GM12872 (cell line): ENCODE measurements around the gene LONP2.

Source experiments
- TF ChIP-seq, protein P1 (sequence below): IDR thresholded peaks from 3 replicates; pipeline ENCODE4 v1.5.1; 2011; ENCODE audit warnings: low read depth, mild to moderate bottlenecking, low read length, moderate library complexity; ENCODE audit not compliant: insufficient read depth

The LONP2 gene

DNA sequence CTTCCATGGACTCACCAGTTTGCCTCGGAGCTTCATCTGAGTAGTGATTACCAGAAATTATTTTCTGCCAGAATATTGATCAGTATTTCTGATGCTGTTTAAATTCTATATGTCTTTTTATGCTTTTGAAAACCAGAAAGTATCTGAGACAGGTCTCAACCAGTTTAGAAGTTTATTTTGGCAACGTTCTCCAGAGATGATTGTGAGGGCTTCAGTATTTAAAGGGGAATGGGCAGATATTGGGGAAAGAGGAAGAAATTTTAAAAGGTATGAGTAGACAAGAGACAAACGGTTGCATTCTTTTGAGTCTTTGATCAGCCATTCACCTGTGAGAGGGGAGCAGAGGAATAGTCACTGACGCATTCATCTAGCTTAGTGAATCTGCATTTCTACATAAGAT is 47.7 kb downstream of the LONP2 start:
- TF ChIP-seq, protein P1, sequence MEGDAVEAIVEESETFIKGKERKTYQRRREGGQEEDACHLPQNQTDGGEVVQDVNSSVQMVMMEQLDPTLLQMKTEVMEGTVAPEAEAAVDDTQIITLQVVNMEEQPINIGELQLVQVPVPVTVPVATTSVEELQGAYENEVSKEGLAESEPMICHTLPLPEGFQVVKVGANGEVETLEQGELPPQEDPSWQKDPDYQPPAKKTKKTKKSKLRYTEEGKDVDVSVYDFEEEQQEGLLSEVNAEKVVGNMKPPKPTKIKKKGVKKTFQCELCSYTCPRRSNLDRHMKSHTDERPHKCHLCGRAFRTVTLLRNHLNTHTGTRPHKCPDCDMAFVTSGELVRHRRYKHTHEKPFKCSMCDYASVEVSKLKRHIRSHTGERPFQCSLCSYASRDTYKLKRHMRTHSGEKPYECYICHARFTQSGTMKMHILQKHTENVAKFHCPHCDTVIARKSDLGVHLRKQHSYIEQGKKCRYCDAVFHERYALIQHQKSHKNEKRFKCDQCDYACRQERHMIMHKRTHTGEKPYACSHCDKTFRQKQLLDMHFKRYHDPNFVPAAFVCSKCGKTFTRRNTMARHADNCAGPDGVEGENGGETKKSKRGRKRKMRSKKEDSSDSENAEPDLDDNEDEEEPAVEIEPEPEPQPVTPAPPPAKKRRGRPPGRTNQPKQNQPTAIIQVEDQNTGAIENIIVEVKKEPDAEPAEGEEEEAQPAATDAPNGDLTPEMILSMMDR = no peak

DNA sequence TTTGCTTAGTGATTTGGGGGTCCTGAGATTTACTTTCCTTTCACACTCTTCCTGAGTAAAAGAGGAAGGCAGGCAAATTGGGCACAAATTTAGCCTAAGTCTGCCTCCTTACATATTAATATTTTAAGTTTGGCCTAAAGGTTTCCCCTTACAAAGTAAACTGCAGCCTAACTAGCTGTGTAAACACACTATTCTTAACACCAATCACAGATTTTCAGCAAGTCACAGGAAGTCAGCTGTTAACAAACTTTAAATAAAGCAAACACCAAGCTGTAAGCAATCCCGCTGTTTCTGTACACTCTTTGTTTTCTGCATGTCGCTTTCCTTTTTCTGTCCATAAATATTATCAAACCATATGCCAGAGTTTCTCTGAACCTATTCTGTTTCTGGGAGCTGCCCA is 48.4 kb downstream of the LONP2 start:
- TF ChIP-seq, protein P1 = no peak

DNA sequence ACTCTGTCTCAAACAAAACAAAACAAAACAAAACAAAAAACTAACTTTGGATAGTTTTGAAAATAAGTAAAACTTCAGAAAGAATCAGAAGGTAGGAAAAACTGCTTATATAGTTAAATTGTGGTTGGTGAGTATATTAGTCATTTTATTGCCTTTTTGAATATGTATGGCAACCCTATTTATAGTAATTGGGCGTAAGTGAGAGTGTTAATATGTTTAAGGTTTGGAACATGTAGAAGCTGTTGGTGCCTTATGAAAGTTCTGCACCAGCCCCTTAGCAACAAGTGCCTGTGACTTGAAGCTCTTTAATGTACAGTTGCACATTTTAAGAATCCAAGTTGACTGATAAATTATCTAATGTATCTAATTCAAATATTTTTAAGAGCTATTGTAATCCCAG is 50.6 kb downstream of the LONP2 start:
- TF ChIP-seq, protein P1 = no peak

DNA sequence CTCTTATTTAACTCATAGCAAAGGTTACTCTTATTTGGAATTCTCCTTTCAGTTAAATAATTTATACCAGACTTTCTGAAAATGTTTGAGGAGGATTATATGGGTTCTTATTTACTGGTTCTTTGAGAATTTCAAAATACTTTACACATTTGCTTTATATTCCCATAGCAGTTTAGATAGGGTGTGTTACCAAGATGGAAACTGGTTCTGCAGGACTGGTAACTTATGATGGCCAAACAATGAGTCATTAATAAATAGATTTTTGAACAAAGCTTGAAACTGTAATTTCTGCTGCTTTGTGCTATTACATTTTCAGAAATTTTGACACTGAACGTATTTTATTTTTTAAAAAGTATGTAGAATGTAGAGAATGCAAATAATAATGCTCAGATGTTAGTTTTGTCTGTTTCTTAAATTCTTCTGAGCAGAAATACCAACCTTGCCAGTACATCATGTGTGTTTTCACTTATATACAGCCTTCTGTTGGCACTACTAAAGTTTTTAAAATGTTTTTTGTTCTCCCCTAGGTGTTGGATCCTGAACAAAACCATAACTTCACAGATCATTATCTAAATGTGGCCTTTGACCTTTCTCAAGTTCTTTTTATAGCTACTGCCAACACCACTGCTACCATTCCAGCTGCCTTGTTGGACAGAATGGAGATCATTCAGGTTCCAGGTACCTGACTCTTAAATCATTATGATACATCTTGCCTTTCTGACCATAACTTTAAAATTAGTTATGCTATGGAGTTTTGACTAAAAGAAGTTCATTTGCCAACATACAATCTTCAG is 51.6 kb downstream of the LONP2 start:
- TF ChIP-seq, protein P1 = no peak

DNA sequence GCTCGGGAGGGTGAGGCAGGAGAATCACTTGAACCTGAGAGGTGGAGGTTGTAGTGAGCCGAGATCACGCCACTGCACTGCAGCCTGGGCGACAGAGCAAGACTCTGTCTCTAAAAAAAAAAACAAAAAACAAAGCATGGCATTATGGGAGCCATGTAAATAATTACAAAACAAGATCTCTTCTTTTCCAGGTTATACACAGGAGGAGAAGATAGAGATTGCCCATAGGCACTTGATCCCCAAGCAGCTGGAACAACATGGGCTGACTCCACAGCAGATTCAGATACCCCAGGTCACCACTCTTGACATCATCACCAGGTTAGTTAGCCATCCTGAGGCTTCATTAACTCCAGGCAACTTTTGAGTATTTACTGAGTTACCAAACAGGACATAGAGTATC is 55.4 kb downstream of the LONP2 start:
- TF ChIP-seq, protein P1 = no peak

DNA sequence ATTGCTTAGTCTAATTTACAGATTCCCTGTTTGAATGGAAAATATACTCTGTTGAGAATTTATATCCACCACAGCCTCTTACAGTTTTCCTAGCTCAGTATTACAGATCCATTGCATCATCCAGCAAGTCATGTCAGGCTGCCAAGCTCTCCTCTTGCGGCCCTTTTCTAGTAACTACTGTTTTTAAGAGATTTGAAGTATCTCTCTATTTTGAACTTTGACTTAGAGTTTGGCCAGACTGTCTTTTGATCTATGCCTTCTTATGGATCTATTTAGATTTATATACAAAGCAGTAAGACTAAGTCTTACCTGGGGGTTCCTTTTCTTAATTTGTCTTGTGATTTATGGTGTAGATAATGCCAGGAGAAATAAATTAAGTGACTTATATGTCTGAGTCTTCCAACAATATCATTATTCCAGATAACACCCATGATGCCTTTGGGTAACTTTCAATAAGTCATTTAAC is 56.3 kb downstream of the LONP2 start:
- TF ChIP-seq, protein P1 = no peak

DNA sequence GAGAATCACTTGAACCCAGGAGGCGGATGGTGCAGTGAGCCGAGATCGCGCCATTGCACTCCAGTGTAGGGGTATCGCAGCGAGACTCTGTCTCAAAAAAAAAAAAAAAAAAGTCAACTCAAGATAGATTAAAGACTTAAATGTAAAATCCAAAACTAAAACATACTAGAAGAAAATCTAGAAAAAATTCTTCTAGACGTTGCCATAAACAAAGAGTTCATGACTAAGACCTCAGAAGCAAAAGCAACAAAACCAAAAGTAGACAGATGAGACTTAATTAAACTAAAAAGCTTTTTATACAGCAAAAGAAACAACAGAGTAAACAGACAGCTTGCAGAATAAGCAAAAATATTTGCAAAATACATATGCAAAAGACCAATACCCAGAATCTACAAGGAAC is 64.4 kb downstream of the LONP2 start:
- TF ChIP-seq, protein P1 = no peak
